Fibroblast of lung (primary cell): ENCODE results near the gene OR52J3. TPM values are rescaled to one million over a fixed set of nuclear protein-coding genes. Genes with fewer than 3 reads are reported as not detected.

Experiments used
- DNase-seq, 2 donors: peaks; one replicate each; pipeline versions ENCODE4 v3.0.0 to v3.0.0-alpha.2; 2010; ENCODE audit warnings: low read depth in 2 of 2
- H2AFZ ChIP-seq: 2 replicates; pipeline ENCODE4 v1.5.1; 2012; ENCODE audit warnings: low read length, control low read depth, inconsistent platforms
- H3K27ac ChIP-seq: 2 replicates; pipeline ENCODE4 v1.5.1; 2011; ENCODE audit warnings: low read length, control low read depth; ENCODE audit not compliant: insufficient read depth
- H3K27me3 ChIP-seq: 2 replicates; pipeline ENCODE4 v1.5.1; 2011; ENCODE audit warnings: mild to moderate bottlenecking, low read length; ENCODE audit not compliant: control insufficient read depth, insufficient read depth
- H3K36me3 ChIP-seq: 2 replicates; pipeline ENCODE4 v1.5.1; 2011; ENCODE audit warnings: low read length; ENCODE audit not compliant: control insufficient read depth, insufficient read depth
- H3K4me1 ChIP-seq: 2 replicates; pipeline ENCODE4 v1.5.1; 2011; ENCODE audit warnings: low read length; ENCODE audit not compliant: control insufficient read depth, insufficient read depth; ENCODE audit errors: extremely low read depth
- H3K4me2 ChIP-seq: 2 replicates; pipeline ENCODE4 v1.5.1; 2011; ENCODE audit warnings: low read length, control low read depth; ENCODE audit not compliant: insufficient read depth; ENCODE audit errors: extremely low read depth
- H3K4me3 ChIP-seq, 4 experiments: fragments of 200-600 bp in 1 of 4; sonication (generic) in 1 of 4; replicated peaks in 1 of 4; 2 replicates each; pipeline ENCODE4 v1.5.1; 2011 to 2016; ENCODE audit warnings: low read length in 4 of 4, low read depth in 3 of 4, mild to moderate bottlenecking in 3 of 4, control low read depth in 2 of 4, inconsistent platforms in 1 of 4, mixed read lengths in 1 of 4; ENCODE audit not compliant: insufficient read depth in 1 of 4; ENCODE audit errors: control extremely low read depth in 1 of 4
- H3K79me2 ChIP-seq: 2 replicates; pipeline ENCODE4 v1.5.1; 2012; ENCODE audit warnings: mild to moderate bottlenecking, low read length, inconsistent platforms; ENCODE audit not compliant: control insufficient read depth, insufficient read depth
- H3K9ac ChIP-seq: 2 replicates; pipeline ENCODE4 v1.5.1; 2011; ENCODE audit warnings: mild to moderate bottlenecking, low read length, control low read depth; ENCODE audit not compliant: insufficient read depth
- H3K9me3 ChIP-seq: 2 replicates; pipeline ENCODE4 v1.5.1; 2012; ENCODE audit warnings: low read depth, low read length; ENCODE audit not compliant: control insufficient read depth, insufficient read depth
- H4K20me1 ChIP-seq: 2 replicates; pipeline ENCODE4 v1.5.1; 2011; ENCODE audit warnings: low read length; ENCODE audit not compliant: control insufficient read depth, insufficient read depth; ENCODE audit errors: extremely low read depth
- CTCF ChIP-seq, 2 donors: IDR thresholded peaks in 1 of 2; conservative IDR thresholded peaks in 1 of 2; 1 replicate in 1 of 2; 2 replicates in 1 of 2; pipeline ENCODE4 v1.5.1; 2011 to 2012; ENCODE audit warnings: low read length in 2 of 2, control low read depth in 1 of 2, inconsistent platforms in 1 of 2, low read depth in 1 of 2, mild to moderate bottlenecking in 1 of 2
- EZH2 ChIP-seq: IDR thresholded peaks from 2 replicates; pipeline ENCODE4 v1.5.1; 2012; ENCODE audit warnings: low read length, control low read depth, mild to moderate bottlenecking; ENCODE audit errors: missing control alignments
- polyA plus RNA-seq, 2 donors: library from polyadenylated mRNA; depleted of rRNA in 1 of 2; stranded (reverse) in 1 of 2; unstranded in 1 of 2; fragments of >200 nt; gene quantifications; 2 replicates each; pipeline ENCODE4 v1.2.1, GENCODE V29; 2011 to 2012; ENCODE audit warnings: missing spikeins in 1 of 2
- total RNA-seq: library from RNA; depleted of rRNA; stranded (reverse); fragments of >200 nt; gene quantifications from 2 replicates; pipeline ENCODE4 v1.2.1, GENCODE V29; 2014

Gene OR52J3
- total and polyA plus RNA-seq, 2 donors (not counting 1 experiment from before 2014, with no cell fraction given) = not detected

- Histone ChIP-seq H3K36me3 (no peaks in the 10 kb centered on the region), H3K27ac (no peak overlapping the region), H3K4me1 (no peaks in the 10 kb centered on the region), H3K4me3 (no peak overlapping the region), H3K27me3 (no peaks in the 10 kb centered on the region), H3K9me3 (no peaks in the 10 kb centered on the region), H3K9ac (no peak overlapping the region), H3K4me2 (no peak overlapping the region), H4K20me1 (no peaks in the 10 kb centered on the region), H2AFZ (no peak overlapping the region), H3K79me2 (no peaks in the 10 kb centered on the region)
- TF ChIP-seq CTCF (conservative IDR thresholded peaks at IDR 0.05 in 1 of 2, IDR thresholded peaks at IDR 0.05 in 1 of 2; ENCODE audit: low read depth in 1 of 2, low read length in 2 of 2) (no peak), EZH2 (no peak)
- no peak for DNase-seq
These were observed 35.1 kb downstream of the OR52J3 start for GRCh38 chr11:5081405-5081804.

GRCh38 chr11:5083602-5084001 is 37.3 kb downstream of the OR52J3 start:
- H3K9me3 ChIP-seq = no peaks in the 10 kb centered on the region
- no peak for DNase-seq
- H3K27me3 ChIP-seq = no peaks in the 10 kb centered on the region
- H3K27ac ChIP-seq = no peak overlapping the region
- H2AFZ ChIP-seq = no peak overlapping the region
- no peaks in the 10 kb centered on the region for H3K36me3 ChIP-seq
- no peak overlapping the region for H3K9ac ChIP-seq
- TF ChIP-seq CTCF (conservative IDR thresholded peaks at IDR 0.05 in 1 of 2, IDR thresholded peaks at IDR 0.05 in 1 of 2; ENCODE audit: low read depth in 1 of 2, low read length in 2 of 2) = no peak
- no peak for TF ChIP-seq EZH2
- no peak overlapping the region for H3K4me2 ChIP-seq
- no peak overlapping the region for H3K4me3 ChIP-seq
- H4K20me1 ChIP-seq = no peaks in the 10 kb centered on the region
- no peaks in the 10 kb centered on the region for H3K79me2 ChIP-seq
- no peaks in the 10 kb centered on the region for H3K4me1 ChIP-seq

GRCh38 chr11:5088556-5088955 is 42.2 kb downstream of the OR52J3 start:
- no peaks in the 10 kb centered on the region for H3K4me1 ChIP-seq
- H3K27ac ChIP-seq = no peak overlapping the region
- H3K9me3 ChIP-seq = no peaks in the 10 kb centered on the region
- no peaks in the 10 kb centered on the region for H3K27me3 ChIP-seq
- H3K4me3 ChIP-seq = no peak overlapping the region
- H3K4me2 ChIP-seq = no peak overlapping the region
- no peak overlapping the region for H2AFZ ChIP-seq
- H3K9ac ChIP-seq = no peak overlapping the region
- H4K20me1 ChIP-seq = no peaks in the 10 kb centered on the region
- H3K36me3 ChIP-seq = no peaks in the 10 kb centered on the region
- no peak for DNase-seq
- TF ChIP-seq EZH2 (no peak), CTCF (conservative IDR thresholded peaks at IDR 0.05 in 1 of 2, IDR thresholded peaks at IDR 0.05 in 1 of 2; ENCODE audit: low read depth in 1 of 2, low read length in 2 of 2) (no peak)
- no peaks in the 10 kb centered on the region for H3K79me2 ChIP-seq
